Measurements from ENCODE around the gene CTXND1. TPM values are rescaled to one million over a fixed set of nuclear protein-coding genes. Genes with fewer than 3 reads are reported as not detected.

The CTXND1 gene
- total RNA-seq, 2 donors from 2014 or later: 0.04 TPM; not detected in 1

- H3K27ac Mint-ChIP-seq: no peak overlapping the region
Observed at GRCh38 chr15:80267658-80268057, 15.6 kb upstream of the CTXND1 start.

GRCh38 chr15:80266745-80267144, 14.7 kb upstream of the CTXND1 start:
- no peaks in the 10 kb centered on the region for H3K4me1 Mint-ChIP-seq
- Histone ChIP-seq H3K36me3 (ENCODE audit: control insufficient read depth, insufficient read depth, low read length) (no peaks in the 10 kb centered on the region), H3K27ac (ENCODE audit: low read depth, low read length) (no peak overlapping the region), H3K4me1 (ENCODE audit: control insufficient read depth, insufficient read depth, low read length) (no peaks in the 10 kb centered on the region), H3K9ac (ENCODE audit: extremely low read depth, low read length, poor library complexity, severe bottlenecking) (no peak overlapping the region), H3K4me3 (ENCODE audit: low read length) (no peak overlapping the region), H3K9me3 (ENCODE audit: control insufficient read depth, low read length) (no peaks in the 10 kb centered on the region), H3K27me3 (ENCODE audit: control insufficient read depth, insufficient read depth, low read length, poor library complexity, severe bottlenecking) (peaks cover 61% of the 10 kb centered on the region)
- no peak for TF ChIP-seq CTCF (conservative IDR thresholded peaks at IDR 0.05)
- H3K4me3 Mint-ChIP-seq: no peak overlapping the region
- no peaks in the 10 kb centered on the region for H3K36me3 Mint-ChIP-seq (ENCODE audit: low read depth)
- H3K27me3 Mint-ChIP-seq (ENCODE audit: insufficient read depth): peaks cover 58% of the 10 kb centered on the region
- H3K27ac Mint-ChIP-seq: no peak overlapping the region
- WGBS, 2 experiments (ENCODE audit: insufficient coverage in 1 of 2, insufficient read length in 1 of 2): 80 to 93% methylated on average over 1 to 4 of the region's 4 CpGs
- DNase-seq: no peak
- no peaks in the 10 kb centered on the region for H3K9me3 Mint-ChIP-seq

More at GRCh38 chr15:80267658-80268057, 15.6 kb upstream of the CTXND1 start:
- no peaks in the 10 kb centered on the region for H3K9me3 Mint-ChIP-seq
- TF ChIP-seq CTCF (conservative IDR thresholded peaks at IDR 0.05): no peak
- H3K4me3 ChIP-seq (ENCODE audit: low read length): no peak overlapping the region
- H3K27me3 ChIP-seq (ENCODE audit: control insufficient read depth, insufficient read depth, low read length, poor library complexity, severe bottlenecking): peaks cover 56% of the 10 kb centered on the region
- no peaks in the 10 kb centered on the region for H3K36me3 Mint-ChIP-seq (ENCODE audit: low read depth)
- H3K4me3 Mint-ChIP-seq: no peak overlapping the region
- no peak overlapping the region for H3K27ac ChIP-seq (ENCODE audit: low read depth, low read length)
- DNase-seq: peak; percentile 29
- H3K4me1 Mint-ChIP-seq: no peaks in the 10 kb centered on the region
- H3K4me1 ChIP-seq (ENCODE audit: control insufficient read depth, insufficient read depth, low read length): no peaks in the 10 kb centered on the region
- H3K27me3 Mint-ChIP-seq (ENCODE audit: insufficient read depth): peaks cover 53% of the 10 kb centered on the region
- H3K9me3 ChIP-seq (ENCODE audit: control insufficient read depth, low read length): no peaks in the 10 kb centered on the region
- H3K36me3 ChIP-seq (ENCODE audit: control insufficient read depth, insufficient read depth, low read length): no peaks in the 10 kb centered on the region
- H3K9ac ChIP-seq (ENCODE audit: extremely low read depth, low read length, poor library complexity, severe bottlenecking): no peak overlapping the region
- WGBS, 2 experiments (ENCODE audit: insufficient coverage in 1 of 2, insufficient read length in 1 of 2): 69 to 83% methylated on average over 3 of the region's 3 CpGs

- Histone ChIP-seq H3K9me3 (ENCODE audit: control insufficient read depth, low read length) (no peaks in the 10 kb centered on the region), H3K27me3 (ENCODE audit: control insufficient read depth, insufficient read depth, low read length, poor library complexity, severe bottlenecking) (peaks cover 62% of the 10 kb centered on the region), H3K9ac (ENCODE audit: extremely low read depth, low read length, poor library complexity, severe bottlenecking) (no peak overlapping the region), H3K27ac (ENCODE audit: low read depth, low read length) (no peak overlapping the region), H3K36me3 (ENCODE audit: control insufficient read depth, insufficient read depth, low read length) (no peaks in the 10 kb centered on the region), H3K4me3 (ENCODE audit: low read length) (no peak overlapping the region), H3K4me1 (ENCODE audit: control insufficient read depth, insufficient read depth, low read length) (no peaks in the 10 kb centered on the region)
- no peaks in the 10 kb centered on the region for H3K36me3 Mint-ChIP-seq (ENCODE audit: low read depth)
- no peaks in the 10 kb centered on the region for H3K9me3 Mint-ChIP-seq
- H3K4me1 Mint-ChIP-seq: no peaks in the 10 kb centered on the region
- 50 to 77% methylated on average over 1 to 3 of the region's 3 CpGs for WGBS, 2 experiments (ENCODE audit: insufficient coverage in 1 of 2, insufficient read length in 1 of 2)
- no peak for TF ChIP-seq CTCF (conservative IDR thresholded peaks at IDR 0.05)
- DNase-seq: no peak
- H3K4me3 Mint-ChIP-seq: no peak overlapping the region
- peaks cover 56% of the 10 kb centered on the region for H3K27me3 Mint-ChIP-seq (ENCODE audit: insufficient read depth)
- H3K27ac Mint-ChIP-seq: no peak overlapping the region
Observed at GRCh38 chr15:80266113-80266512, 14.1 kb upstream of the CTXND1 start.

All from endodermal cell (in vitro differentiated cells).